Sciatic nerve (tissue), 2 donors: ENCODE data around the gene ANAPC2. TPM values are rescaled to one million over a fixed set of nuclear protein-coding genes. Genes with fewer than 3 reads are reported as not detected.
A peak's percentile ranks its signal among the peaks of the same experiment; 100 is the strongest.

Experiments used
- ATAC-seq: fragments of 200-7000 bp; cut with Tn5 transposase; one replicate; pipeline ENCODE4 v1.9.1; 2020; ENCODE audit warnings: mild to moderate bottlenecking, moderate library complexity
- DNase-seq: peaks from one replicate; pipeline ENCODE4 v3.0.0-alpha.2; 2020; ENCODE audit warnings: low spot score
- intact Hi-C: fragments of 100-400 bp; cut with DNase I; formaldehyde crosslinking; loops from one replicate; pipeline ENCODE4 v1.14.2; 2022
- total RNA-seq: library from RNA; stranded (reverse); fragmentation: NEBNext Ultra II Directional; extraction: Animal tissue kit (Norgen Biotek cat#: 25700); gene quantifications from one replicate; pipeline ENCODE4 v1.2.1, GENCODE V29; 2021
- donor health status: DM: no; HTN: no; CAD: no.
- donor health status: DM: no; HTN: no; CAD: no.

Gene ANAPC2
- total RNA-seq, 1 donor from 2014 or later, result 52.8 TPM

DNA sequence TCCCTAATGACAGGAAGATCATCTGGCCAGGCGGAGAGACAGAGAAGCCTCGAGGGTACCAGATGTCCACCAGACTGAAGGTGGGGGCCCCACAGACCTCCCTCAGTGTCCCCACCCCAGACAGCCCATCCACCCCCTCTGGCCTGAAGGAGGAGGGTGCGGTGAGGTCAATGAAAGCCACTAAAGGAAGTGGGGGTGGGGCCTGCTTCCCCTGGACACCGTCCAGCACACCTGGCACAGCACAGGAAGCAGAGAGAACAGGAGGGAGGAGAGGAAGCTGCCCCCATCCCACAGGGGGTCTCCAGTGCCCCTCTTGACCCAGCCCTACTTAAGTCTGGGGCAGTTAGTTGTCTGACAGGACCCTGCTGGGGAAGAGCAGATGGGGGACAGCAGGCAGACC, 29.7 kb downstream of the ANAPC2 start:
- intact Hi-C loops, result no loop called here

DNA sequence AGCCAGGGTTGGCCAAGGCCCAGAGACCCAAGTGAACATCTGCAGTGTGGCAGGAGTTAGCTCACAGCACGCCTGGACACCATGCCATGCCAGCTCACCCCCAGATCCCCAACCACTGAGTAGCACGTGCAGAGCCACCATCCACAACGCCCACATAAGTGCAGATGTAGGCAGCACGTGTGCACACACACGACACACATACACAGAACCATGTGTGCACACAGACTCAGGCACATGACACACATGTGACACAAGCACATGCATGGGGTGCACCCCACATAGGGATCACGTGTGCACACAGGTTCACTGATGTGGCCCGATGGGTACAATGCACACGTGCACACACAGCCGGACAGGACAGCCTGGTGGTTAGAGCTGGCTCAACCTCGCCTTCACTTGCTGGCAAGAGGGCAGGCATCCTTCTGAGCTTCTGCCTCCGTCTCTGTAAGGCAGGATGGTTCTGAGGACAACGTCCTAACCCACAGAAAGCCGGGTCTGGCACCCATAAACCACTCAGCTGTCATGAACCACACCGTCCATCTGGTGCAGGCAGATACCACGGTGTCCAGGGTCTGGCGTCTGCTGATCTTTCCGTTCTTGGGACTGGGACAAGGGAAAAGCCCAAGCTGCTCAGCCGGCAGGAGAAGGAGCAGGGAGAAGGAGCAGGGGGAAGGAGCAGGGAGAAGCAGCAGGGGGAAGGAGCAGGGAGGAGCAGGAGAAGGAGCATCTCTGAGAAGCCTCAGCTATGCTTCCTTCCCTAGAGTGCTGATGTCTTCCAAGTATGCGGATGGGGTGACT, 30.5 kb downstream of the ANAPC2 start:
- no peak for DNase-seq
- no peak for ATAC-seq
- intact Hi-C loops, result no loop called here

More for the DNA sequence above, 29.7 kb downstream of the ANAPC2 start:
- ATAC-seq, result no peak
- DNase-seq, result no peak

DNA sequence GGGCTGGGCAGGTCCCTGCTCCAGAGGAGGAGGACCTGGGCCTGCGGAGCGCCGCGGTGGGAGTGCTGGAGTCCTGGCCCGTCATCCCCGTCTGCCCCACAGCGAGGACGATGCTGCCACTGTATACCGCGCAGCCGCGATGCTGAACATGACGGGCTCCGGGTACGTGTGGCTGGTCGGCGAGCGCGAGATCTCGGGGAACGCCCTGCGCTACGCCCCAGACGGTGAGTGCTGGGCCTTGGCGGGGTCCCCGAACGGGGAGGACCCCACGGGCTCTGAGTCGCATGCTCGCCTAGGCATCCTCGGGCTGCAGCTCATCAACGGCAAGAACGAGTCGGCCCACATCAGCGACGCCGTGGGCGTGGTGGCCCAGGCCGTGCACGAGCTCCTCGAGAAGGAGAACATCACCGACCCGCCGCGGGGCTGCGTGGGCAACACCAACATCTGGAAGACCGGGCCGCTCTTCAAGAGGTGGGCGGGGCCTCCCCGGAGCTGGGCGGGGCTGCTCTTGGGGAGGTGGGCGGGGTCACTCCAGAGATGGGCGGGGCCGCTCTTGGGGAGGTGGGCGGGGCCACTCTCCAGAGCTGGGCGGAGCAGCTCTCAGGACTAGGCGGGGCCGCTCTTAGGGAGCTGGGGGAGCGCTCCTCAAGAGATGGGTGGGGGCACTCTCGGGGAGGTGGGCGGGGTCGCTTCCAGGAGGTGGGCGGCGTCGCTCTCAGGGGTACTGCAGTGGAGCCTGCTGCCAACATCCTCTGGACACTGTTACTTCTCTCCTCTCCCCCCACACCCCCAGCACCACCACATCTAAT, 31.6 kb downstream of the ANAPC2 start:
- DNase-seq (no peak), ATAC-seq (peak; percentile 75)
- intact Hi-C loops, result no loop called here

DNA sequence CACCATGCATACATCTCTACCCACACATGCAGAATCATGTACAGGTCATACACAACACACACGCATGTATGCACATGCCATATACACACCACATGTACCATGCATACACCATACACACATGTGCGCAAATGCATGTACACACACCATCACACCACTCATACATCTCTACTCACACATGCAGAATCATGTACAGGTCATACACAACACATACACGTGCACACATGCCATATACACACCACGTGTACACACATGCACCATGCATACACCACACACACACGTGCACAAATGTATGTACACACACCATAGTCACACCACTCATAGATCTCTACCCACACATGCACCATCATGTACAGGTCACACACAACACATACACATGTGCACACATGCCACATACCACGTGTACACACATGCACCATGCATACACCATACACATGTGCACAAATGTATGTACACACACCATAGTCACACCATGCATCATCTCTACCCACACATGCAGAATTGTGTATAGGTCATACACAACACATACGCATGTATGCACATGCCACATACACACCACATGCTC, 35.4 kb downstream of the ANAPC2 start:
- DNase-seq, result no peak
- no peak for ATAC-seq

DNA sequence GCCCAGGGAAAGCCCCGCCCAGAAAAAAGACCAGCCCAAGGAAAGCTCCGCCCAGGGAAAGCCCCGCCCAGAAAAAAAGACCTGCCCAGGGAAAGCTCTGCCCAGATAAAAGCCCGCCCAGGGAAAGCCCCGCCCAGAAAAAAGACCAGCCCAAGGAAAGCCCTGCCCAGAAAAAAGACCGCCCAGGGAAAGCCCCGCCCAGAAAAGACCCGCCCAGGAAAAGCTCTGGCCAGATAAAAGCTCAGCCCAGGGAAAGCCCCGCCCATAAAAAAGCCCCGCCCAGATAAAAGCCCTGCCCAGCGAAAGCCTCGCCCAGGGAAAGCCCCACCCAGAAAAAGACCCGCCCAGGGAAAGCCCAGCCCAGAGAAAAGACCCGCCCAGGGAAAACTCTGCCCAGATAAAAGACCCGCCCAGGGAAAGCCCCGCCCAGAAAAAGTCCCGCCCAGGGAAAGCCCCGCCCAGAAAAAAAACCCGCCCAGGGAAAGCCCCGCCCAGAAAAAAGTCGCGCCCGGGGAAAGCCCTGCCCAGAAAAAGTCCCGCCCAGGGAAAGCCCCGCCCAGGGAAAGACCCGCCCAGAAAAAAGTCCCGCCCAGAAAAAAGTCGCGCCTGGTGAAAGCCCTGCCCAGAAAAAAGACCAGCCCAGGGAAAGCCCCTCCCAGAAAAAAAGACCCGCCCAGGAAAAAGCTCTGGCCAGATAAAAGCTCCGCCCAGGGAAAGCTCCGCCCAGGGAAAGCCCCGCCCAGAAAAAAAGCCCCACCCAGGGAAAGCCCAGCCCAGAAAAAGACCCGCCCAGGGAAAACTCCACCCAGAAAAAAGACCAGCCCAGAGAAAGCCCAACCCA, 37.5 kb downstream of the ANAPC2 start:
- no peak for DNase-seq
- intact Hi-C loops, result no loop called here
- ATAC-seq, result no peak

More for the DNA sequence above, 35.4 kb downstream of the ANAPC2 start:
- intact Hi-C loops, result no loop called here

DNA sequence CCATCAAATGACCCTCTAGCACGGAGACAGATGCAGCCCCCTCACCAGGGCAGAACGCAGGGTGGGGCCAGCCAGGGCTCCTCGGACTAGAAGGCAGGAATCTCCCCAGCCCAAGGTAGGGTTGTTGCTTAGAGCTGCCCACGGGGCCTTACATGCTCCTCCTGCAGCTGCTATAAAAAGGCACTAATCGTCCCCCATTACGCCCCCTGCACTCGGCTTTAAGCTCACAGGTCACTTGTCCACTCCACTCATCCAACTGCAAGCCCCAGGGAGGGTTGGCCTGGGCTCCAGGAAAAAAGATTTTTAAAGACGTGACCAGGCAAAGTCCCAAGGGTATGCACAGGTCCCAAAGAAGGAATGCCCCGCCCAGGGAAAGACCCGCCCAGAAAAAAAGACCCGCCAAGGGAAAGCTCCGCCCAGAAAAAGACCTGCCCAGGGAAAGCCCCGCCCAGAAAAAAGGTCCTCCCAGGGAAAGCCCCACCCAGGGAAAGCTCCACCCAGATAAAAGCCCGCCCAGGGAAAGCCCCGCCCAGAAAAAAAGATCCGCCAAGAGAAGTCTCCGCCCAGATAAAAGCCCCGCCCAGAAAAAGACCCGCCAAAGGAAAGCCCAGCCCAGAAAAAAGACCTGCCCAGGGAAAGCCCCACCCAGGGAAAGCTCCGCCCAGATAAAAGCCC, 38.3 kb downstream of the ANAPC2 start:
- ATAC-seq (no peak), DNase-seq (no peak)
- intact Hi-C loops, result no loop called here

DNA sequence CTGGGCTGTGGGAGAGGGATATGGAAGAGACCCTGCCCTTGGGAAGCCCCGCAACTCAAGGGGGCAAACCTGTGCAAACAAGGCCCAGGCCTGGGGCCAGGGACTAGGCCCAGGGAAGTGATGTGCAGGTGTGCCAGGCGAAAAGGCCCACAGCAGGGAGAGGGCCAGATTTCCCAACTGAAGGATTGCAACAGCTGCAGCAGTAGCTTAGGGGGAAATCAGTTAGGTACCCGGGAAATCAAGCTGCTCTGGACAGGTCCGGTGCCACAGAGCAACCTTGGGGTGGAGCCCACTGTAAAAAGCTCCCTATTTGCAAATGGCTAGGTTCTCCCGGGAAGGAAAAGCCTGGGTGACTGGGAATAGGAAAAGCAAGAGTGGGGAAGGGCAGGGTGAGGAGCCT, 39.0 kb downstream of the ANAPC2 start:
- DNase-seq, result no peak
- ATAC-seq, result no peak
- intact Hi-C loops, result no loop called here

DNA sequence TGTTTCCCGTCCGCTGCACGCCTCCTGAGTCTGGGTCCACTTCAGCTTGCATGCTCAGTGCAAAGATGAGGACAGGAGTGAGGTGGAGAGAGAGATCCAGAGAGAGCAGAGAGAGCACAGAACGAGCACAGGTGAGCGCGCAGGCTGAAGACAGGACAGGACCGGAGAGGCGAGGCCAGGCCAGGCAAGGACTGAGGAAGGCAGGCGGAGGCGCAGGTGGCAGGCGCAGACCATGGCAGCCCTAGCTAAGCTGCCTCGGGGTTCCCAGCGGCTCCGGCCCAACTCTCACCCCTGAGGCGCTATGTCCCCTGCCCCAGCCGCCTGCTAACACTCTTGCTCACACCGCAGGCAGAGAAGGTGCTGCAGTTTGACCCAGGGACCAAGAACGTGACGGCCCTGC, 39.7 kb downstream of the ANAPC2 start:
- DNase-seq (no peak), ATAC-seq (no peak)
- intact Hi-C loops, result no loop called here

DNA sequence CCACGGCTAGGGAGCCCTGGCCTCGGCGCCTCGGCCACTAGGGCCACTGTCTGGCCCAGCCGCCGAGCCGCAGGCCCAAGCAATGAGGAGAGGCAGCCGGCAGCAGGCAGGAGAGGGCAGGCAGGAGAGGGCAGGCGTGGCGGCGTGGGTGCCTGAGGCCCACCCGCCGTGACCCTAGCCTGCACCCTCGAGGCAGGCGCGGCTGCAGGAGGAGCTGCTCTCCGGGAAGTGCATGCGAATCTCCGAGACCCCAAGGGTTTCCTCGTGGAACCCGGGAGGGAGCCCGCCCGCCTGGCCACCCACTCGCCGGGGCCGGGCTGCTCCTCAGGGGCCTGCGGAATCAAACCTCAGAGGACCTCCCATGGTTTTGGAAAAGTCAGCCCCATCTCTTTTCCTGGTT, 40.1 kb downstream of the ANAPC2 start:
- ATAC-seq, result no peak
- DNase-seq, result no peak
- intact Hi-C loops, result no loop called here

DNA sequence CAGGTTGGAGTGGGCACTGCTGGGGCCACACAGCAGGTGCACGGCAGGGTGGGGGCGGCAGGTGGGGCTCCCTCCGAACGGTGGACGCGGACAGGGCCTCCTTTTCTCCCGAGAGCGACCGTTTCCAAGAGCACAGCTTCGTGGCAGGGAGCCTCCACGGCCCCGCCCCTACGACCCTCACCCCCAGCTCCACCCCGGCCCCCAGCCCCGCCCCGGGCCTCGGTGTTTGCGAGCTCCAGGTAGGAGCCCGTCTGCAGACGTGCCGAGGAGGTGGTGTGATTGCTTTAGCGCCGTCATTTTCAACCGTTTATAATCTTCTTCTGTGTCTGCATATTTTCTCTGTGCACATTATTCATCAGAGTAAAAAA, 40.6 kb downstream of the ANAPC2 start:
- intact Hi-C loops, result no loop called here
- ATAC-seq, result no peak

DNA sequence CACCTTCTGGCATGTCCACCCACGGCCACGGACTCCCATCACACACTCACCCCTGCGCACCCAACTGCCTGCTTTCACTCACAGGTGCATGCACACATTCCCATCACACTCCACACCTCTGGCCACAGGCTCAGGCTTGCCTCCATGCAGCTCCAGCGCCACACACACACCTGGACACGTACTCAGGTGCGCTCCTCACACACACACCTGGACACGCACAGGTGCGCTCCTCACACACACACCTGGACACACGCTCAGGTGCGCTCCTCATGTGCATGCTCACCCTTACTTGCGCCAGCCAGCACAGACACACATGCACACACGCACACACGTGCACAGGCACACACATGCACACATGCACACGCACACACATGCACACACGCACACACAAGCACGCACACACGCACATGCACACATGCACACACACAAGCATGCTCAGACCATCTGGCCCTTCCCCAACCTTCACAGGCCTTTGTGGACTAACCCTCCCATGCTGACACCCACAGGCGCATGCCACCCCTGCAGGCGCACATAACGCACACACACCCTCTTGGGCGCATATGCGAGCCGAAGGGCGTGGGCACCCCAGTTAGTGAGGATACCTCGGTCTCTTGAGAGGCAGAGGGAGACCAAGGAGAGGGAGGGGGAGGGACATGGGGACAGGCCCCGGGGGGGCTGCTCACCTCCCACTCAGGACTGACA, 41.1 kb downstream of the ANAPC2 start:
- no peak for DNase-seq
- intact Hi-C loops, result no loop called here
- no peak for ATAC-seq

More for the DNA sequence above, 40.6 kb downstream of the ANAPC2 start:
- no peak for DNase-seq

DNA sequence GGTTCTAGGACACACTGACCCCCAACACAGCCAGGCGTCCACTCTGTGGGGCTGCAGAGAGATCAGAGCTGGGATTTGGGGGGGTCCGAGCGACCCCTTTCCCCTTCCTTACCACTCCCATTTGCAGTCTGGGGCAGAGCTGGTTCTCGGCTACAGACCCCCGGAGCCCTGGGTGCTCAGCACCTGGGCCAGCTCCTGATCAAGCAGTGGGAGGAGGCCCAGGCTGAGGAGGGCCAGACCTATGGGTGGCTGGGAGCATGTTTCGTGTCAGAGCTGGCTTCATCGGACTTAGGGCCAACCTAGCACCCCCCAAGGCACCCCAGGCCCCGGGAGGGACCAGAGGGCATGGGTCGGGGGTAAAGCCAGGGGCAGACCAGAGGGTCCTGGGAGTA, 41.8 kb downstream of the ANAPC2 start:
- DNase-seq (no peak), ATAC-seq (no peak)
- intact Hi-C loops, result no loop called here

DNA sequence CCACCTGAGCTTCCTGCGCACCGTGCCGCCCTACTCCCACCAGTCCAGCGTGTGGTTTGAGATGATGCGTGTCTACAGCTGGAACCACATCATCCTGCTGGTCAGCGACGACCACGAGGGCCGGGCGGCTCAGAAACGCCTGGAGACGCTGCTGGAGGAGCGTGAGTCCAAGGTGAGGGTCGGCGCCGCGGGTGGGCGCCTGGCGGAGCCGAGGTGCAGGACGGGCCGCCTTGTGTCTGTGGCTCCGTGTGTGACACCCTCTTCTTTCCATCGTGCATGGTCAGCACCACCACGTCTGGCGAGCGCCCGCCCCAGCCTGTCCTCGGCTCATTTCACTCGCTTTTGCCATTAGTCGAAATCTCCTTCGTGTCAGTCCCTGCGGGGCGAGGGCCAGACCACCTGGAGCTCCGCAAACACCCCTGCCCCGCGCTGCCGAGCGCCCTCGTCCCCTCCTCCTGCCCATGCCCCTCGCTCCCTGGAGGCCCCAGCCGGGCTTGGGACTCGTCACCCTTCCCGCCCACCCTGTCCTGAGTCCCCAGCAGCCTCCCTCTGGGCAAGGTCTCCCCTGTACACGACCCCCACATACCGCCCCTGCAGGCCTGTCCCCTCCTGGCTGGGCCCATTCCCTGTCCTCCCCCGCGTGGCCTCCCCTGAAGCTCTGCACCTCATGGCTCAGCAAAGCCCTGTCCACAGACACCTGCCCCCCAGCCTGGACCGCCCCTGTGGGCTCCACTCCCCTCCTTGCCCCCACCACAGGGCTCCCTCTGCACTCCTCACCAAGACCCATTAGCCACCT, 42.4 kb downstream of the ANAPC2 start:
- DNase-seq (no peak), ATAC-seq (peak; percentile 27)
- intact Hi-C loops, result no loop called here

DNA sequence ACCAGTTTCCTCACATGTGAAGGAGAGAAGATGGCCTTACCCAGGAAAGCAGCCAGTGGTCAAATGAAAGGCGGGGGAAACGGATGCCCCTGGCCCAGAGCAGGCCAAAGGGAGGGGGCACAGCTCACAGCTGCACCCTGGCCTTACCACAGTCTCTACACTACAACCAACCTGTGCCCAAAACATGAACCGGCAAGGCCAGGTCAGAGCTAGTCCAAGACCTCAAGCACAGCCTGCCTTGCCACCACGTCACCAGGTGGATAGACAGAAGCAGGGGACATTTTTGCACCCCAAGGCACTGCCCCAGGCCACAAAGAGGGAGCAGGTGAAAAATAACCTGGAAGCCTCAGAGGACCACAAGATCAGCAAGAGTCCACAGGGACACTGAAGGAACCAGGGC, 44.9 kb downstream of the ANAPC2 start:
- intact Hi-C loops, result no loop called here
- ATAC-seq (no peak), DNase-seq (no peak)

DNA sequence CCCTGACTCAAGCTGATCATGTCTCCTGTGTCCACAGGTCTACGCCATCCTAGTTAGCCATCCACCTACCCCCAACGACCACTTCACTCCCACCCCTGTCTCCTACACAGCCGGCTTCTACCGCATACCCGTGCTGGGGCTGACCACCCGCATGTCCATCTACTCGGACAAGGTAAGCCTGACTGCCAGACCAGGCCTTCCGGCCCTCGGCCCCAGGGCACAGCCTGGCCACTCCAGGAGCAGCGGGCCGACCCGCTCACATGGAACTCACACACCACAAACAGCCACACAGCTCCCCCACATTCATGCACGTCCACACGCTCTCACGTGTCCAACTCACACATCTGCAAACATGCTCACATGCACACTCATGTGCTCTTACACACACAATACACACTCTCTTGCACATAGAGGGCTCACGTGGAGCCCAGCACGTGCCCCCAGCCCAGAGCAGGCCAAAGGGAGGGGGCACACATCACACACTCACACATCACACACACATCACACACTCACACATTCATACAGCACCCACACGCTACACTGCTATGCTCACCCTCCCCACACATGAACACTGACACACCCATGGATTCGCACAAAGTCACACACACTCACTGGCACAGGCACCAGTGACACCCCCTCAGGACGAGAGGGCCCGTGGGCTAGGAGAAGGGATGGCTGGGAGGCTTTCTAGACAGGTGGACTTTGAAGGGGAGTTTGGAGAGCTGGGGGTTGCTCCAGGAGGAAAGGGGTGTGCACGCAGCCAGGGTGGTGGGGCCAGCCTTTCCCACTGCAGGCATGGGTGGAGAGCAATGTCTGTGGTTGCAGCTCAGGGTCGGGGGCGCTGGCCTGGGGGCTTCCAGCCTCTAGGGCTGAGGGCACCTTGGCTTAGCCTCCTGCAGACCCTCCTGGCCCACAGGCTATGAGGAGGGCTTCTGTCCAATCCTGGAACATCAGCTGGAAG, 46.1 kb downstream of the ANAPC2 start:
- no peak for DNase-seq
- ATAC-seq, result no peak
- intact Hi-C loops, result no loop called here

DNA sequence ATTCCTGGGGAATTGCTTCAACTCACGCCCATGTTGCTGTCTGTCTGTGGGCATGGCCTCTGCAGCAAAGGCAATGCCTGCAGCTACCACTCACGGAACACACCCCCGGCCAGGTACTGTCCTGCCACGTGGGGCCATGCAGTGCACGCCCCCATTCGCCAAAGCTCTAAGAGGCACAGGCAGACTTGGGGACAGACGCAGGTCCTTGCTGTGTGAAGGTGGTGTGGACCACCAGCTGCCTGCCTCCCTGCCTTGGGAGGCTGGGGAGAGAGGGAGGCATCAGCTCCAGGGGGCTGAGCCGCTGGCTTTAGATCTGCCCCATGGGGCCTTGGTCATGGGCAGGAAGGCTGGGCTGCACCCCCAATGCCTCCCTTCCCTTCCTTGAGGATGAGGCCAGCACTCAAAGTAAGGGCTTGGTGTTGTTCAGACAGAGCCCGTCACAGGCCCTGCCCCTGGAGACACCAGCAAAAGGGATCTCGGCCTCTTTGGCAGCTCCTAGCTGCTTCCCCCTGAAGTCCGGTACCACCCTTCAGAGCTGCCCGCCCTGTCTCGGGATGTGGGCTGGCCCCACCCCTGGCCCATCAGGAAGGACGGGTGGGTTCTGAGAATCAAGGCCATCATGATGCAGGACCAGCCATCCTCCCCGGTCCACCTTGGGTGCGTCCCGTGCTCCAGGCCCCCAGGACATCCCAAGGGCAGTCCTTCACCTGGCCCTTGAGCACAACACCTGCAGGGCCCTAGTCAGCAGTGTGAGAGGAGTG, 47.1 kb downstream of the ANAPC2 start:
- intact Hi-C loops, result no loop called here
- ATAC-seq, result no peak

More for the DNA sequence above, 47.1 kb downstream of the ANAPC2 start:
- DNase-seq, result no peak
